ENCODE data around the gene PKD1L1.

DNA sequence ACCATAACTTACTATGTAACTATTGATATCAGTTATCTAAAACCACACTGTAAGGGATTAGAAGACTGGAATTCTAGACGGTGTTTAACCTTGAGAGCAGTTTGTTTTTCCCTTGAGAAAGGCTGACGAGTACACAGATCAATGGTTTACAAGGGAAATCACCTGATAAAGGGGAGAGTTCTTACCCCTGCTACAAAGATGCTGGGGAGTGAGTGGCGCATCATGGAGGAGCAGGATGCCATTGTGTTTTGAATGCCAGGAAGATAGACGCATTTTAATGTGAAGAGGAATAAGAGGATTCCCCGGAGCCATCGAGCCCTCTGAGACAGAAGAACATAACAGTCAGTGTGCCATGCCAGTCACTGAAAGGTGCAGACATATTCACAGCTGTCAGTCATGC, 145.2 kb downstream of the PKD1L1 start:
- TF ChIP-seq, protein P1, sequence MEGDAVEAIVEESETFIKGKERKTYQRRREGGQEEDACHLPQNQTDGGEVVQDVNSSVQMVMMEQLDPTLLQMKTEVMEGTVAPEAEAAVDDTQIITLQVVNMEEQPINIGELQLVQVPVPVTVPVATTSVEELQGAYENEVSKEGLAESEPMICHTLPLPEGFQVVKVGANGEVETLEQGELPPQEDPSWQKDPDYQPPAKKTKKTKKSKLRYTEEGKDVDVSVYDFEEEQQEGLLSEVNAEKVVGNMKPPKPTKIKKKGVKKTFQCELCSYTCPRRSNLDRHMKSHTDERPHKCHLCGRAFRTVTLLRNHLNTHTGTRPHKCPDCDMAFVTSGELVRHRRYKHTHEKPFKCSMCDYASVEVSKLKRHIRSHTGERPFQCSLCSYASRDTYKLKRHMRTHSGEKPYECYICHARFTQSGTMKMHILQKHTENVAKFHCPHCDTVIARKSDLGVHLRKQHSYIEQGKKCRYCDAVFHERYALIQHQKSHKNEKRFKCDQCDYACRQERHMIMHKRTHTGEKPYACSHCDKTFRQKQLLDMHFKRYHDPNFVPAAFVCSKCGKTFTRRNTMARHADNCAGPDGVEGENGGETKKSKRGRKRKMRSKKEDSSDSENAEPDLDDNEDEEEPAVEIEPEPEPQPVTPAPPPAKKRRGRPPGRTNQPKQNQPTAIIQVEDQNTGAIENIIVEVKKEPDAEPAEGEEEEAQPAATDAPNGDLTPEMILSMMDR (IDR thresholded peaks at IDR 0.05) = no peak
- TF ChIP-seq POLR2A (IDR thresholded peaks at IDR 0.05) = no peak

Measured in adrenal gland (tissue), 5 donors.